HCT116 (cell line): ENCODE data around the gene ZKSCAN2. TPM values are rescaled to one million over a fixed set of nuclear protein-coding genes. Genes with fewer than 3 reads are reported as not detected.

Experiments
- ATAC-seq: fragments of 200-7000 bp; cut with Tn5 transposase; 2 replicates; pipeline ENCODE4 v1.9.1; 2020; ENCODE audit warnings: mild to moderate bottlenecking, moderate library complexity
- BruUV-seq: library from RNA; stranded (reverse); fragments of 400-500 nt; replicated peaks from 2 replicates; lab custom pipeline; 2021; lab: Mats Ljungman, UMichigan
- CTCF ChIA-PET: fragments of 300-600 bp; sonication (Branson Sonifier 250); formaldehyde crosslinking; loops from one replicate; lab custom pipeline; 2021; ENCODE audit warnings: antibody characterized with exemption; lab: Charles Lee
- POLR2A ChIA-PET: fragments of 300-600, 350-600 bp; sonication (Branson Sonifier 250); formaldehyde crosslinking; loops from one replicate; lab custom pipeline; 2021; ENCODE audit warnings: antibody characterized with exemption; lab: Charles Lee
- RAD21 ChIA-PET, 2 experiments: fragments of 300-600 bp; sonication (Branson Sonifier 250); formaldehyde crosslinking; loops; one replicate each; lab custom pipeline; 2023; ENCODE audit warnings: low total read pairs in 2 of 2; ENCODE audit not compliant: uncharacterized antibody in 2 of 2, unreplicated experiment in 2 of 2, low non-redundant PET in 1 of 2; lab: Charles Lee
- DNase-seq: peaks from one replicate; pipeline ENCODE4 v3.0.0-alpha.2; 2010; ENCODE audit warnings: low read depth, low spot score
- H2AFZ ChIP-seq: fragments of 200-600 bp; shearing (Covaris generic), sonication (generic); 2 replicates; pipeline ENCODE4 v1.6.1; 2017; ENCODE audit warnings: low read depth, mixed run types, mixed read lengths, antibody characterized with exemption, low read length; ENCODE audit not compliant: poor library complexity, severe bottlenecking
- H3K27ac ChIP-seq: 2 replicates; pipeline ENCODE4 v1.5.1; 2012; ENCODE audit warnings: low read depth, low read length
- H3K27me3 ChIP-seq: fragments of 200-600 bp; sonication (generic); 2 replicates; pipeline ENCODE4 v1.6.1; 2016; ENCODE audit warnings: mixed run types, low read length, mixed read lengths; ENCODE audit not compliant: insufficient read depth
- H3K36me3 ChIP-seq, 2 experiments: fragments of 200-500 bp in 1 of 2; fragments of 200-600 bp in 1 of 2; sonication (Bioruptor generic) in 1 of 2; sonication (generic) in 1 of 2; 2 replicates each; pipeline versions ENCODE4 v1.5.1 to v1.6.1; 2014 to 2016; ENCODE audit warnings: low read length in 2 of 2, inconsistent platforms in 1 of 2, mixed read lengths in 1 of 2, mixed run types in 1 of 2; ENCODE audit not compliant: insufficient read depth in 2 of 2, control insufficient read depth in 1 of 2
- H3K4me1 ChIP-seq, 2 experiments: fragments of 200-600 bp in 1 of 2; sonication (generic) in 1 of 2; 2 replicates each; pipeline versions ENCODE4 v1.5.1 to v1.6.1; 2012 to 2017; ENCODE audit warnings: low read length in 2 of 2, inconsistent platforms in 1 of 2, mild to moderate bottlenecking in 1 of 2, mixed read lengths in 1 of 2, mixed run types in 1 of 2, moderate library complexity in 1 of 2; ENCODE audit not compliant: insufficient read depth in 2 of 2, control insufficient read depth in 1 of 2
- H3K4me2 ChIP-seq: fragments of 200-600 bp; sonication (generic); 2 replicates; pipeline ENCODE4 v1.6.1; 2017; ENCODE audit warnings: mixed run types, low read length, mixed read lengths
- H3K4me3 ChIP-seq, 2 experiments: fragments of 200-600 bp in 1 of 2; sonication (generic) in 1 of 2; replicated peaks in 1 of 2; 2 replicates each; pipeline ENCODE4 v1.5.1; 2011 to 2016; ENCODE audit warnings: low read length in 2 of 2, control low read depth in 1 of 2, low read depth in 1 of 2, mild to moderate bottlenecking in 1 of 2, mixed read lengths in 1 of 2, mixed run types in 1 of 2
- H3K79me2 ChIP-seq: fragments of 200-600 bp; sonication (generic); 2 replicates; pipeline ENCODE4 v1.6.1; 2017; ENCODE audit warnings: mild to moderate bottlenecking, mixed run types, low read length, moderate library complexity, mixed read lengths; ENCODE audit not compliant: insufficient read depth
- H3K9ac ChIP-seq: fragments of 200-600 bp; sonication (generic); 2 replicates; pipeline ENCODE4 v1.6.1; 2016; ENCODE audit warnings: low read length, mixed read lengths
- H3K9me2 ChIP-seq: fragments of 200-600 bp; sonication (generic), shearing (Covaris generic); 2 replicates; pipeline ENCODE4 v1.6.1; 2017; ENCODE audit warnings: mixed run types, mild to moderate bottlenecking, moderate library complexity; ENCODE audit not compliant: insufficient read depth
- H3K9me3 ChIP-seq, 2 experiments: fragments of 200-500 bp in 1 of 2; fragments of 200-600 bp in 1 of 2; sonication (Bioruptor generic) in 1 of 2; sonication (generic) in 1 of 2; 2 replicates each; pipeline ENCODE4 v1.6.1; 2014 to 2017; ENCODE audit warnings: low read length in 2 of 2, mixed read lengths in 2 of 2, inconsistent platforms in 1 of 2, low read depth in 1 of 2, mild to moderate bottlenecking in 1 of 2, mixed run types in 1 of 2, moderate library complexity in 1 of 2; ENCODE audit not compliant: control insufficient read depth in 1 of 2, insufficient read depth in 1 of 2
- H4K20me1 ChIP-seq: fragments of 200-600 bp; sonication (generic), shearing (Covaris generic); 2 replicates; pipeline ENCODE4 v1.6.1; 2017; ENCODE audit warnings: mixed run types, mild to moderate bottlenecking, moderate library complexity; ENCODE audit not compliant: insufficient read depth
- ATF3 ChIP-seq: IDR thresholded peaks from 2 replicates; pipeline ENCODE4 v1.6.1; 2012
- CBX3 ChIP-seq: IDR thresholded peaks from 2 replicates; pipeline ENCODE4 v1.6.1; 2012; ENCODE audit warnings: low read depth
- CTCF ChIP-seq, 3 experiments: fragments of 200-600 bp in 1 of 3; sonication (generic) in 1 of 3; IDR thresholded peaks in 2 of 3; conservative IDR thresholded peaks in 1 of 3; 2 replicates each; pipeline ENCODE4 v1.5.1; 2012 to 2017; ENCODE audit warnings: low read depth in 2 of 3, low read length in 2 of 3, antibody characterized with exemption in 1 of 3, borderline replicate concordance in 1 of 3, control low read depth in 1 of 3, mild to moderate bottlenecking in 1 of 3, mixed read lengths in 1 of 3, mixed run types in 1 of 3, moderate library complexity in 1 of 3; ENCODE audit not compliant: insufficient read depth in 1 of 3
- ELF1 ChIP-seq: IDR thresholded peaks from 2 replicates; pipeline ENCODE4 v1.6.1; 2012; ENCODE audit warnings: low read depth, borderline replicate concordance
- EZH2 ChIP-seq: fragments of 200-600 bp; sonication (generic); IDR thresholded peaks from 2 replicates; pipeline ENCODE4 v1.6.1; 2017; ENCODE audit warnings: antibody characterized with exemption, mixed run types
- JUND ChIP-seq: IDR thresholded peaks from 2 replicates; pipeline ENCODE4 v1.6.1; 2012
- RAD21 ChIP-seq: IDR thresholded peaks from 2 replicates; pipeline ENCODE4 v1.6.1; 2012; ENCODE audit warnings: low read depth, mild to moderate bottlenecking
- REST ChIP-seq: IDR thresholded peaks from 2 replicates; pipeline ENCODE4 v1.6.1; 2012; ENCODE audit warnings: low read depth
- SIN3A ChIP-seq: IDR thresholded peaks from 2 replicates; pipeline ENCODE4 v1.6.1; 2012; ENCODE audit warnings: low read depth
- SRF ChIP-seq: IDR thresholded peaks from 2 replicates; pipeline ENCODE4 v1.6.1; 2012; ENCODE audit warnings: low read depth
- YY1 ChIP-seq: IDR thresholded peaks from 2 replicates; pipeline ENCODE4 v1.6.1; 2011; ENCODE audit warnings: low read length, low read depth, moderate library complexity, mild to moderate bottlenecking; ENCODE audit not compliant: insufficient replicate concordance; ENCODE audit errors: extremely low read depth
- ZBTB33 ChIP-seq: IDR thresholded peaks from 2 replicates; pipeline ENCODE4 v1.6.1; 2011; ENCODE audit warnings: mild to moderate bottlenecking, low read length, moderate library complexity; ENCODE audit not compliant: insufficient replicate concordance; ENCODE audit errors: extremely low read depth
- ZNF274 ChIP-seq: fragments of 200-500 bp; sonication (Bioruptor generic); IDR thresholded peaks from 2 replicates; pipeline ENCODE4 v1.6.1; 2014; ENCODE audit warnings: mild to moderate bottlenecking, low read depth, low read length, inconsistent platforms
- intact Hi-C: fragments of 100-400 bp; cut with micrococcal nuclease; formaldehyde crosslinking; loops from 2 replicates; pipeline ENCODE4 v1.10.0; 2022
- total RNA-seq: library from RNA; stranded (reverse); gene quantifications from one replicate; pipeline ENCODE4 v1.2.1, GENCODE V29; 2021; ENCODE audit not compliant: unreplicated experiment

The ZKSCAN2 gene
- total RNA-seq, 1 experiment from 2014 or later = 12.3 TPM

- ATAC-seq (no peak), DNase-seq (no peak)
- H3K4me1 ChIP-seq = peaks cover 0 to 12% of the 10 kb centered on the region in 2 experiments; a peak in 2 of 4 replicates
- ChIA-PET POLR2A (no interaction called here), CTCF (no interaction called here), RAD21 (no interaction called here)
- H3K9me2 ChIP-seq = no peaks in the 10 kb centered on the region
- H3K36me3 ChIP-seq = no peaks in the 10 kb centered on the region
- H3K9ac ChIP-seq = no peak overlapping the region
- no peaks in the 10 kb centered on the region for H3K27me3 ChIP-seq
- no peaks in the 10 kb centered on the region for H3K79me2 ChIP-seq
- BruUV-seq = no TSS peak
- no peak overlapping the region for H3K27ac ChIP-seq
- H3K4me2 ChIP-seq = no peak overlapping the region
- no peak overlapping the region for H3K4me3 ChIP-seq
- H2AFZ ChIP-seq = no peak overlapping the region
- no peaks in the 10 kb centered on the region for H4K20me1 ChIP-seq
- H3K9me3 ChIP-seq = no peaks in the 10 kb centered on the region
- no peak for TF ChIP-seq YY1
- no peak for TF ChIP-seq CTCF (IDR thresholded peaks at IDR 0.05 in 2 of 3, conservative IDR thresholded peaks at IDR 0.05 in 1 of 3; ENCODE audit: borderline replicate concordance in 1 of 3, insufficient read depth in 1 of 3, low read depth in 2 of 3, low read length in 2 of 3)
- TF ChIP-seq RAD21 = no peak
- TF ChIP-seq SIN3A = no peak
- TF ChIP-seq ELF1 = no peak
- TF ChIP-seq CBX3 = no peak
- no peak for TF ChIP-seq SRF
- intact Hi-C loops = no loop called here
These were observed 63.3 kb downstream of the ZKSCAN2 start for GRCh38 chr16:25194273-25194878.

- no peaks in the 10 kb centered on the region for H3K36me3 ChIP-seq
- no peak overlapping the region for H3K27ac ChIP-seq
- ATAC-seq (no peak), DNase-seq (no peak)
- peaks cover 0 to 9% of the 10 kb centered on the region in 2 experiments; a peak in 2 of 4 replicates for H3K4me1 ChIP-seq
- H4K20me1 ChIP-seq = no peaks in the 10 kb centered on the region
- intact Hi-C loops = no loop called here
- no peak overlapping the region for H3K4me3 ChIP-seq
- H3K9me3 ChIP-seq = no peaks in the 10 kb centered on the region
- POLR2A ChIA-PET = no interaction called here
- no peak overlapping the region for H3K4me2 ChIP-seq
- no peaks in the 10 kb centered on the region for H3K79me2 ChIP-seq
- CTCF ChIA-PET = no interaction called here
- H3K9me2 ChIP-seq = no peaks in the 10 kb centered on the region
- RAD21 ChIA-PET = no interaction called here
- no peak overlapping the region for H2AFZ ChIP-seq
- no peaks in the 10 kb centered on the region for H3K27me3 ChIP-seq
- BruUV-seq = no TSS peak
- H3K9ac ChIP-seq = no peak overlapping the region
- no peak for TF ChIP-seq EZH2
- no peak for TF ChIP-seq JUND
- no peak for TF ChIP-seq ZNF274
- TF ChIP-seq ATF3 = no peak
- no peak for TF ChIP-seq ZBTB33
- no peak for TF ChIP-seq REST
These were observed 65.5 kb downstream of the ZKSCAN2 start for GRCh38 chr16:25192096-25192495.
